Activated naive CD4-positive, alpha-beta T cell treated with anti-CD3 and anti-CD28 coated beads, Interleukin-2, amount 50 U/mL, for 72 hours (primary cell): ENCODE data around the gene RNF123. TPM values are rescaled to one million over a fixed set of nuclear protein-coding genes. Genes with fewer than 3 reads are reported as not detected.
"Not testable (repeated sequence)": the region's sequence is repeated elsewhere in the genome, so short reads cannot be mapped to it uniquely, and the experiment has no call there.

Experiments
- ATAC-seq, 2 donors: fragments of 150-1000 bp; cut with Tn5 transposase; 2 replicates each; pipeline ENCODE4 v1.10.0; 2021; ENCODE audit warnings: mild to moderate bottlenecking in 2 of 2, moderate library complexity in 2 of 2
- DNase-seq, 2 donors: peaks; one replicate each; pipeline ENCODE4 v3.0.0; 2021 to 2022; ENCODE audit warnings: low spot score in 2 of 2
- H3K27ac Mint-ChIP-seq, 2 donors: one replicate each; pipeline ENCODE4 v1.8.0; 2022; ENCODE audit warnings: mild to moderate bottlenecking in 2 of 2, mixed read lengths in 2 of 2
- H3K36me3 Mint-ChIP-seq, 2 donors: one replicate each; pipeline ENCODE4 v1.8.0; 2022; ENCODE audit warnings: mixed read lengths in 2 of 2
- H3K9me3 Mint-ChIP-seq, 2 donors: one replicate each; pipeline ENCODE4 v1.8.0; 2022; ENCODE audit warnings: mixed read lengths in 2 of 2
- total RNA-seq, 2 donors: library from RNA; stranded (reverse); gene quantifications; one replicate each; pipeline ENCODE4 v1.2.3, GENCODE V29; 2022

The RNF123 gene
- total RNA-seq, 2 donors from 2014 or later: 25.5 to 34.0 TPM

DNA sequence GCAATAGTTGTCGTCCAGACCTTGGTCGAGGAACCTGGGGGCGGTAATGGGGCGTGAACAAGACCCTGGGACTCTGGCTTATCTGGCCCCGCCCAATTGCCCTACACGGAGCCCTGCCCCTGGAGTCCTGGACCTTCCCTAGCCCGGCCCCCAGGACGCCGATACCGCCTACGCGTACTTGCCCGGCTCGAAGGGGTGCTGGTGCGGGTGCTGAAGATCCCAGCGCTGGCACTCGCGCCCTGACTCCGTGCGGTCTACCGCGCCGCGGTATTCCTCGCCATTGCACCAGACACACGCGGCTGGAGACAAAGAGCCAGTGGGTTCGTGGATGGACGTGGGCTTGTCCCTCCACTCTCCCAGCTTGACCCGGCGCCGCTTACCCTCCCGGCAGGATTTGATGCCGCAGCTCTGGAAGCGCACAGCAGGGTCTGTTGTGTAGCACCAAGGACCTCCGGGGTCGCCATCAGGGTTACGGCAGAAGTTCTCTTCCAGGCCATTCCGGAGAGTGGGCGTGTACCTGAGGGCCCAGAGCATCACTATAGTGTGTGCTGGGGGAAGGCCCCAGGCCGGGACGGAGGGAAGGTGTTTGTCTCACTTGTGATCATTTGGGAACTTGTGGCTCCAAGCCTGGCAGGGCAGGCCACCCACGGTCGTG lies 2.5 kb upstream of the RNF123 start:
- H3K27ac Mint-ChIP-seq, H3K9me3 Mint-ChIP-seq: not testable (repeated sequence)
- peak; percentile 34 to 50 for ATAC-seq
- peak in 1 of 2 donors; percentile 51 for DNase-seq
- peaks cover 11 to 13% of the 10 kb centered on the region in 2 donors for H3K36me3 Mint-ChIP-seq

GRCh38 chr3:49687424-49687795 lies 1.9 kb upstream of the RNF123 start:
- H3K36me3 Mint-ChIP-seq: peaks cover 11 to 13% of the 10 kb centered on the region in 2 donors
- not testable (repeated sequence) for H3K27ac Mint-ChIP-seq, ATAC-seq, H3K9me3 Mint-ChIP-seq, DNase-seq

DNA sequence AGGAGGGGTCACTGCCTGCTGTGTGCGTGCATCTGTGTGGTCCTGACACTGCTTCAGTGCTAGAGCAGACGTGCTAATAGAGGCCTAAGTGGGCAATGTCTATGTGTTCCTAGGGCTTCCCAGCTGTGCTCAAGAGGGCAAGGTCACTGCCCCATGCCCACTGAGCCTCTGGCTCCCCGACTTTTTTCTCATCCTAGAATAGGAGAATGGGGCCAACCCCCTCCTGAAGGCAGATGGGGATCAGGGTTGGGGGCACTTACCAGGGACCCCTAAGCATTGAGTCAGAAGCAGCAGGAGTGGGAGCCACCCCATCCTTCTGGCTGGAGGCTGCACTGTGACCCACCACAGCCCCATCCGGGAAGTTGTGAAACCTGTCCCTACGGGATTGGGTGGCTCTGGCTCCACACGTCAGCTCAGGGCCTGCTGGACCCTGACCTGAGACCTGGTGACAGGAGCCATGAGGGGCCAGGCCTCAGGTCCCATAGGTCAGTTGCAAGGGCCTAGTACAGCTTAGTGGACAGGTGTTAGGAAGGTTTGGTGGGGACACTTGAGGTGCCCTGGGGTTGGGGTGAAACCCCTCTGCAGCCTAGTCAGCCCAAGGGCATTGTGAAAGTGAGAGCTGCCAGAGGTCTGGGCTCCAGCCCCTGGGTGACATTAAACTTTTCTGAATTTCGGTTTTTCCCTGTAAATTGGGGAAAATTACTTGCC lies 865 bp upstream of the RNF123 start:
- not testable (repeated sequence) for DNase-seq, H3K9me3 Mint-ChIP-seq
- peak; percentile 4 to 35 for ATAC-seq
- Mint-ChIP-seq H3K36me3 (peaks cover 11 to 13% of the 10 kb centered on the region in 2 donors), H3K27ac (peak overlapping the region; percentile 96 to 98)

DNA sequence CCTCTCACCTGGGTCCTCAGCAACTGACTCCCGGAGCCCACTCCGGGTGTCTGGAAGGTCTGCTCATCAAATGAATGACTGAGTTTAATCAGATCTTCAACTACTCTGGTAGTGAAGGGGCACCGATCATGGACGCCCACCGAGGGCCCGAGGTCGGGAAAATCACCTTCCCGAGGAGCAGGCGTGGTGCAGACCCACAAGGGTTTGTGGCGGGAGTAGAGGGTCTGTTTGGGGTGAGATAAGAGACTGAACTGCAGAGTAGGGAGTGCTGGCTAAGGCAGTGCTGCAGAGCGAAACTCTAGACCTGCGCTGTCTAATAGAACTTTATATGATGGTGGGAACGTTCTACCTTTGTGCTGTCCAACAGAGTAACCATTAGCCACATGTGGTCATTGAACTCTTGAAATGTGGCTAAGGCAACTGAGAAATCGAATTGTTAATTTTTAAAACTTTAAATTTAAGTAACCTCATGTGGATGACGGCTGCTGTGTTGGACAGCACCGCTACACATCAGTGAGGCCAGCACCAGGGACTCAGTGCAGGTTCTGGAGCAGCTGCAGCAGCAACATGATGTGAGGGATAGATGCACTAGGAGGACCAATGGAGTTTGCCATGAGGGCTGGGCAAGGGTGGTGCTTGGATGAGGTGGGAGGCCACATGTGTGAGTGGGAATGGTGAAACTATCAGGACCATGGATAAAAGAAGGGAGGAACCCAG lies 709 bp downstream of the RNF123 start:
- not testable (repeated sequence) for H3K9me3 Mint-ChIP-seq, ATAC-seq, DNase-seq
- Mint-ChIP-seq H3K36me3 (peaks cover 11 to 13% of the 10 kb centered on the region in 2 donors), H3K27ac (peak overlapping the region; percentile 96 to 98)

- H3K27ac Mint-ChIP-seq: peak overlapping the region in 1 of 2 donors; percentile 96
- not testable (repeated sequence) for DNase-seq, H3K9me3 Mint-ChIP-seq, ATAC-seq
- peaks cover 11 to 13% of the 10 kb centered on the region in 2 donors for H3K36me3 Mint-ChIP-seq
These were observed 1.5 kb downstream of the RNF123 start for GRCh38 chr3:49690856-49691255.

GRCh38 chr3:49691481-49691880 lies 2.1 kb downstream of the RNF123 start:
- H3K9me3 Mint-ChIP-seq, ATAC-seq, DNase-seq, H3K27ac Mint-ChIP-seq: not testable (repeated sequence)
- peaks cover 11 to 13% of the 10 kb centered on the region in 2 donors for H3K36me3 Mint-ChIP-seq

DNA sequence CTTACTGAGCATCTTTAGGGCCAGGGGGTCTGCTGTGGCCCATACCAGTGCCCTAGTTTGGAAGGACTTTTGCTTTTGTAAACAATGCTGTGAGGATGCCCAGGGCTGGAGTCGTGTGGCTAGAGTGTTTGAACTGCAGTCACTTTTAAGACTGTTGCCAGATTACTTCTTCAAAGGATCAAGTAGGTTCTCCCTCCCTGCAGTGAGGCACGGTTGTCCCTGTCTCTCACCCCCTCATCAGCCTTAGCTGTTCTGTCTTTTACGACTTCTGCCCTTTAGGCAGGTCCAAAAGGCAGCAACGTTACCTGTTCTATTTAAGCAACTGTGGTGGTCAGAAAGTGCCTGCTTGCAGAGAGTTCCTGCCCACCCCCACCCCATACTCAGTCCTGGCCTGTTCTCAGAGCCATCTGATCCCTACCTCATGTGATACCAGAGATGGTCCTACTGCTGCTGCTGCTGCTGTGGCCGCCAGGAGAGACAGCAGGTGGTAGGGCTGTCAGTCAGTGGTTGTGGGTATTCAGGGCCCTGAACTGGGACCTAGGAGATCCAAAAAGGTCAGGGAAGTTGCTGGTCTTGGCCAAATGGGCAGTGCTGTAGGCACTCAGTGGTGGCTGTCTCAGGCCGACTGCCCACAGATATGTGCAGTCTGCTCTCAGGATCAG lies 5.2 kb downstream of the RNF123 start:
- not testable (repeated sequence) for H3K36me3 Mint-ChIP-seq, H3K9me3 Mint-ChIP-seq, H3K27ac Mint-ChIP-seq, ATAC-seq, DNase-seq

- ATAC-seq, H3K9me3 Mint-ChIP-seq, H3K27ac Mint-ChIP-seq, H3K36me3 Mint-ChIP-seq, DNase-seq: not testable (repeated sequence)
These were observed 6.1 kb downstream of the RNF123 start for GRCh38 chr3:49695350-49696015.

- H3K27ac Mint-ChIP-seq: no peak overlapping the region
- DNase-seq (no peak), ATAC-seq (no peak)
- no peaks in the 10 kb centered on the region for H3K9me3 Mint-ChIP-seq
- H3K36me3 Mint-ChIP-seq: no peaks in the 10 kb centered on the region
These were observed 10.1 kb downstream of the RNF123 start for GRCh38 chr3:49699281-49699979.

DNA sequence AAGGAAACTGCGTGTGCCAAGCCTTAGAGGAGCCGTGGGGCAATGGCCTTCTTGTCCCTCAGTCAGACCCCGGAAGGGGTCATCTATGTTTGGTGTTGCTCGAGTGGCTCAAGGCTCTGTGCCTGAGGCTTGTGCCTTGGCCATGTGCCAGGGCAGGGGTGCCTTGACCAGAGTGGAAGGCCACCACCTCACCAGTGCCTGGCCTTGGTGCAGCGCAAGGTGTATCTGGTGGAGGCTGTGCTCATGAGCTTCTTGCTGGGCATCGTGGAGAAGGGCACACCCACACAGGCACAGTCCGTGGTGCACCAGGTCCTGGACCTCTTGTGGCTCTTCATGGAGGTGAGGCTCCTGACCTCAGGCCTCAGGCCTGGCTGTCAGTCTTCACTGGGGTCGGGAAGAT lies 10.7 kb downstream of the RNF123 start:
- Mint-ChIP-seq H3K9me3 (no peaks in the 10 kb centered on the region), H3K36me3 (no peaks in the 10 kb centered on the region), H3K27ac (no peak overlapping the region)
- DNase-seq (no peak), ATAC-seq (no peak)

GRCh38 chr3:49700453-49701128 lies 11.2 kb downstream of the RNF123 start:
- H3K27ac Mint-ChIP-seq: peak overlapping the region in 1 of 2 donors; percentile 33
- H3K36me3 Mint-ChIP-seq: no peaks in the 10 kb centered on the region
- no peaks in the 10 kb centered on the region for H3K9me3 Mint-ChIP-seq
- ATAC-seq (no peak), DNase-seq (no peak)

GRCh38 chr3:49701388-49702077 lies 12.2 kb downstream of the RNF123 start:
- ATAC-seq (no peak), DNase-seq (no peak)
- H3K9me3 Mint-ChIP-seq: no peaks in the 10 kb centered on the region
- H3K27ac Mint-ChIP-seq: no peak overlapping the region
- no peaks in the 10 kb centered on the region for H3K36me3 Mint-ChIP-seq

DNA sequence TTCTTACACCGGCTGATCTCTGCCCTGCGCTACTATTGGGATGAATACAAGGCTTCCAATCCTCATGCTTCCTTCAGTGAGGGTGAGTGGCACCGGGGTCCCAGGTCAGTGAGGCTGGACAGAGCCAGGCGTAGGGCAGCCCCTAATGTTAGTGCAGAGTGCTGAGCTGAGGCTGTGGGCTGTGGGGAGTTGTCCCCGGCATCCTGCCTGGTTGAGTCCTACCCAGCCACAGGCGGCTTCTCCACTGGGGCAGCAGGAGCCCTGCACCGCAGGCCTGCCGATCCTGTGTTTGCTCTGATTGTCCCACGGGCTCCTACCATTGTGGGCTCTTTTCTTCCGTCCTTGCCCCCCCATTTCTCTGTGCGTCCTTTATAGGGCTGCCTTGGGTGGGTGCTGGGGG lies 13.3 kb downstream of the RNF123 start:
- DNase-seq (no peak), ATAC-seq (no peak)
- Mint-ChIP-seq H3K36me3 (no peaks in the 10 kb centered on the region), H3K9me3 (no peaks in the 10 kb centered on the region), H3K27ac (peak overlapping the region; percentile 48 to 88)

DNA sequence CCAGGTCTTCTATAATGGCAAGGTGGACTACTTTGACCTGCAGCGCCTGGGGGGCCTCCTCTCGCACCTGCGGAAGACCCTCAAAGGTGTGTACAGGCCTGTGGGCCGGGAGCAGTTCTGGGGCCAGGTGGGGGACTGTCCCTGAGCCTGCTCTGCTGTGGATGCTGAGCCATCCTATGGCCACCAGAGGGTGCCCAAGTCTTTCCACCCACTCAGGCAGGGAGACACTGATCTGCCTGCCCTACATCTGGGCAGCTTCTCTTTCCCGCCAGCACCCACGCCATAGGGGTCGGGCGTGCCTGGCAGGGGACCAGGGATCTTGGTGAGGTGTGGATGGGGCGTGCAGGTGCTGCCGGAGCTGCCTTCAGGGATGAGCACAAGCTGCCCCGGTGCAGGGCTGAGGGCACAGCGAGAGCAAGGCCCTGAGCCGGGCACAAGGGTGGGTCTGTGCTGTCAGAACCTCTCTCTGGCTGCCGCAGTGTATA lies 14.1 kb downstream of the RNF123 start:
- Mint-ChIP-seq H3K36me3 (no peaks in the 10 kb centered on the region), H3K27ac (peak overlapping the region in 1 of 2 donors; percentile 59), H3K9me3 (no peaks in the 10 kb centered on the region)
- peak; percentile 93 to 95 for ATAC-seq
- DNase-seq: peak in 1 of 2 donors; percentile 65

DNA sequence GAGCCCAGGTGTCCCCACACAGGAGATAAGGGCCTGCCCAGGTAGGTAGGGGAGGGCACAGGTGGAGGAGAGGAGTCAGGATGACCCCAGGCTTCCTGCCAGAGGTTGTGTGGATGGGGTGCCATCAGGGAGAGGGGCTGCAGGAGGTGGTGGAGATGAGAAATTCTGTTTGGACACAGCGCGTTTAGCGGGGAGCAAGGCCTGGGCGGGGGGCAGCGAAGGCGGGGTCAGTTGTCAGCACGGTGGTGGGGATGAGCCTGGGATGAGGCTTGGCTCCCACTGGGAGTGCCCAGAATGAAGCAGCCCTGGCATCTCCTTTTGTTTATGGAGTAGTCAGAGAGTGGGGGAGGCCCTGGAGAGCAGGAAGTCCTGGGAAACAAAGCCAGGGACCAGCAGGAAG lies 14.6 kb downstream of the RNF123 start:
- DNase-seq: no peak
- H3K36me3 Mint-ChIP-seq: no peaks in the 10 kb centered on the region

More for the DNA sequence above, 14.6 kb downstream of the RNF123 start:
- H3K27ac Mint-ChIP-seq: peak overlapping the region in 1 of 2 donors; percentile 59
- ATAC-seq: no peak
- H3K9me3 Mint-ChIP-seq: no peaks in the 10 kb centered on the region
